Hepatocyte (in vitro differentiated cells): Measurements from ENCODE around the gene DPH5. TPM values are rescaled to one million over a fixed set of nuclear protein-coding genes. Genes with fewer than 3 reads are reported as not detected.
"Not testable (repeated sequence)": the region's sequence is repeated elsewhere in the genome, so short reads cannot be mapped to it uniquely, and the experiment has no call there.

Experiments
- DNase-seq: peaks from one replicate; pipeline ENCODE4 v3.0.0-alpha.2; 2016; ENCODE audit warnings: low spot score
- H2AFZ ChIP-seq: fragments of 200-600 bp; sonication (generic); 2 replicates; pipeline ENCODE4 v1.6.0; 2016; ENCODE audit warnings: antibody characterized with exemption, mild to moderate bottlenecking
- H3K27ac ChIP-seq: fragments of 200-600 bp; sonication (generic); 2 replicates; pipeline ENCODE4 v1.5.1; 2016; ENCODE audit warnings: mild to moderate bottlenecking
- H3K27me3 ChIP-seq: fragments of 200-600 bp; sonication (generic); 2 replicates; pipeline ENCODE4 v1.6.1; 2016
- H3K36me3 ChIP-seq: fragments of 200-600 bp; sonication (generic); replicated peaks from 2 replicates; pipeline ENCODE4 v1.5.1; 2016; ENCODE audit warnings: low read depth; ENCODE audit not compliant: insufficient read depth
- H3K4me1 ChIP-seq: fragments of 200-600 bp; sonication (generic); 2 replicates; pipeline ENCODE4 v1.5.1; 2016; ENCODE audit warnings: mild to moderate bottlenecking, moderate library complexity; ENCODE audit not compliant: insufficient read depth
- H3K4me2 ChIP-seq: fragments of 200-600 bp; sonication (generic); 2 replicates; pipeline ENCODE4 v1.6.0; 2016
- H3K4me3 ChIP-seq: fragments of 200-600 bp; sonication (generic); 2 replicates; pipeline ENCODE4 v1.5.1; 2016; ENCODE audit warnings: mild to moderate bottlenecking
- H3K79me2 ChIP-seq: fragments of 200-600 bp; sonication (generic); 2 replicates; pipeline ENCODE4 v1.6.0; 2017; ENCODE audit warnings: mild to moderate bottlenecking
- H3K9me2 ChIP-seq: fragments of 200-600 bp; sonication (generic); replicated peaks from 2 replicates; pipeline ENCODE4 v1.6.0; 2017; ENCODE audit warnings: mild to moderate bottlenecking; ENCODE audit not compliant: insufficient read depth
- H3K9me3 ChIP-seq: fragments of 200-600 bp; sonication (generic); 2 replicates; pipeline ENCODE4 v1.5.1; 2016; ENCODE audit warnings: low read depth, mild to moderate bottlenecking
- H4K20me1 ChIP-seq: fragments of 200-600 bp; sonication (generic); 2 replicates; pipeline ENCODE4 v1.6.0; 2016; ENCODE audit warnings: mild to moderate bottlenecking; ENCODE audit not compliant: insufficient read depth, poor library complexity, severe bottlenecking
- CTCF ChIP-seq: fragments of 200-600 bp; sonication (generic); IDR thresholded peaks from 2 replicates; pipeline ENCODE4 v1.5.1; 2016; ENCODE audit warnings: antibody characterized with exemption, mild to moderate bottlenecking; ENCODE audit not compliant: poor library complexity
- EZH2 ChIP-seq: fragments of 200-600 bp; sonication (generic); IDR thresholded peaks from 2 replicates; pipeline ENCODE4 v1.6.1; 2016; ENCODE audit warnings: antibody characterized with exemption, mild to moderate bottlenecking, borderline replicate concordance
- EZH2phosphoT487 ChIP-seq: fragments of 200-600 bp; sonication (generic); IDR thresholded peaks from one replicate; pipeline ENCODE4 v1.6.1; 2018; ENCODE audit warnings: antibody characterized with exemption, mild to moderate bottlenecking, low read depth, moderate library complexity; ENCODE audit not compliant: unreplicated experiment, severe bottlenecking
- WGBS: methylation state at CpG from one replicate; pipeline ENCODE4 v1.1.6; 2016; ENCODE audit warnings: low lambda C conversion rate; ENCODE audit errors: missing lambda C conversion rate; 5-methylcytosine and 5-hydroxymethylcytosine counted together
- polyA plus RNA-seq: library from polyadenylated mRNA; unstranded; fragments of >200 nt; fragmentation: Nextera tagmentation; extraction: Ambion mirVana; gene quantifications from 2 replicates; pipeline ENCODE4 v1.2.1, GENCODE V29; 2016
- total RNA-seq: library from RNA; depleted of rRNA; stranded (reverse); fragments of >200 nt; gene quantifications from 2 replicates; pipeline ENCODE4 v1.2.3, GENCODE V29; 2014

The DPH5 gene
- total and polyA plus RNA-seq, 2 experiments from 2014 or later: 19.8 to 35.7 TPM

DNA sequence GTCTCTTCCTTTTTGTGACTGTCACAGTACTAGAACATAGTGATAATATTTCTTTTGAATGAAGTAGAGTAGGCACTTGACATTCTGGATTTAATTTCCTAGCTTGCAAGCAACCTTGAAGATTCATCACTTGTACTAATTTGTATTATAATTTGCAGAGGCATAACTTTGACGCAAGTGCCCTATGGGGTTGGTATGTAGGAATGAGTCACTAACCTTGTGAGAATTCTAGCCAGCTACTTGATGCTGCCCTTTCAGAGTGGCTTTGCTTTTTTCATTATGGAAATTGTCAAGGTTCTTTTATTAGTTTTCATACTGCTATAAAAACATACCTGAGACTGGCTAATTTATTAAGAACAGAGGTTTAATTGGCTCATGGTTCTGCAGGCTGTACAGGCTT lies 13.7 kb upstream of the DPH5 start:
- Histone ChIP-seq H3K9me3 (no peaks in the 10 kb centered on the region), H2AFZ (no peak overlapping the region), H4K20me1 (no peaks in the 10 kb centered on the region), H3K36me3 (no peaks in the 10 kb centered on the region), H3K9me2 (no peaks in the 10 kb centered on the region), H3K27ac (no peak overlapping the region), H3K4me2 (no peak overlapping the region), H3K79me2 (peaks cover 23% of the 10 kb centered on the region), H3K4me1 (peaks cover 9% of the 10 kb centered on the region), H3K4me3 (no peak overlapping the region), H3K27me3 (no peaks in the 10 kb centered on the region)
- 96% methylated on average over 1 of the region's 1 CpG for WGBS
- no peak for DNase-seq
- no peak for TF ChIP-seq EZH2
- TF ChIP-seq CTCF: no peak
- no peak for TF ChIP-seq EZH2phosphoT487

DNA sequence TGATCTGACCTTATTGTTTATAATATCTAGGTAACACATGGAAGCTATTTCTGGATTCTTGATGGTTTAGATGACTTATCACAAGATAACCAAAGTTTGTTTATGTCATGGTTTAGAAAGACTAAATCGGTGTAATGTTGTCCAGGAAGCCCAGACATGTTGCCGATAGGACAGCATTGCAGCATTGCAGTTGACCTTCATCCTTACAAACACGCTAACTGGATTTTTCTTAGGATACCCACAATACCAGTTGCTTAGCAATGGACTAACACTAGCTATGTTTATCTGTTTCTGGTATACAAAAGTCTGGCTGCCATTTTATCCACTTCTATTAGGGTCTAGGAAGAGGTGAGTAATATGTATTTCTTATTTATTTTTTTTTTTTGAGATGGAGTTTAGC lies 11.7 kb upstream of the DPH5 start:
- Histone ChIP-seq H4K20me1 (no peaks in the 10 kb centered on the region), H3K79me2 (peaks cover 28% of the 10 kb centered on the region), H2AFZ (no peak overlapping the region), H3K27ac (no peak overlapping the region), H3K4me2 (no peak overlapping the region), H3K36me3 (no peaks in the 10 kb centered on the region), H3K9me2 (no peaks in the 10 kb centered on the region), H3K9me3 (no peaks in the 10 kb centered on the region), H3K27me3 (no peaks in the 10 kb centered on the region), H3K4me3 (no peak overlapping the region), H3K4me1 (no peaks in the 10 kb centered on the region)
- DNase-seq: no peak
- TF ChIP-seq EZH2 (no peak), CTCF (no peak), EZH2phosphoT487 (no peak)
- WGBS: 93% methylated on average over 3 of the region's 3 CpGs

DNA sequence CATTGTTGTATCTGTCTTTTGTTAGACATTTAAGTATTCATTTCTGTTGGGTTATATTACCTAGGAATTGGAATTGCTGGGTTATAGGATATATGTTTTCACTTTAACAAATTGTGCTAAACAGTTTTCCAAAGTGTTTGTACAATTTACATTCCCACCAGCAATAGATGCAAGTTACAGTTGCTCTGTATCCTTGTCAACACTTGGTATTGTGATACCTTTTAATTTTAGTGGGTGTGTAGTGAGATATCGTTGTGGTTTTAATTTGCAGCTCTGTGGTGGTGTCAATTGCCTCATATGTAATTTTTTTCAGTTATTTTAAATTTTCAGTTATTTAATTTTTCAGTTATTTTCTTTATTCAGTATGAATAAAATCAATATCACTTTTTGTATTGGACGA lies 7.4 kb upstream of the DPH5 start:
- TF ChIP-seq EZH2 (no peak), CTCF (no peak), EZH2phosphoT487 (no peak)
- H3K9me2 ChIP-seq: no peaks in the 10 kb centered on the region
- H3K79me2 ChIP-seq: peaks cover 30% of the 10 kb centered on the region
- no peaks in the 10 kb centered on the region for H3K9me3 ChIP-seq
- H3K27ac ChIP-seq: no peak overlapping the region
- DNase-seq: no peak
- no peaks in the 10 kb centered on the region for H3K36me3 ChIP-seq
- no peak overlapping the region for H3K4me3 ChIP-seq
- H4K20me1 ChIP-seq: no peaks in the 10 kb centered on the region
- no peak overlapping the region for H3K4me2 ChIP-seq
- no peaks in the 10 kb centered on the region for H3K4me1 ChIP-seq
- no peaks in the 10 kb centered on the region for H3K27me3 ChIP-seq
- H2AFZ ChIP-seq: no peak overlapping the region
- 99% methylated on average over 2 of the region's 2 CpGs for WGBS

GRCh38 chr1:101032129-101032528 lies 6.5 kb upstream of the DPH5 start:
- H3K79me2 ChIP-seq: peaks cover 27% of the 10 kb centered on the region
- not testable (repeated sequence) for H3K4me1 ChIP-seq, H3K9me2 ChIP-seq, DNase-seq, H4K20me1 ChIP-seq, H3K4me3 ChIP-seq, H2AFZ ChIP-seq, H3K27me3 ChIP-seq, H3K27ac ChIP-seq, H3K4me2 ChIP-seq, H3K36me3 ChIP-seq, H3K9me3 ChIP-seq
- WGBS: 98% methylated on average over 2 of the region's 2 CpGs
